GM21360 (cell line): Measurements from ENCODE around the gene KRT10.

Source experiments
- ATAC-seq: cut with Tn5 transposase; IDR thresholded peaks from one replicate; pipeline ENCODE4 v1.9.1; 2021; ENCODE audit warnings: mild to moderate bottlenecking, moderate library complexity; ENCODE audit not compliant: unreplicated experiment

Gene KRT10

DNA sequence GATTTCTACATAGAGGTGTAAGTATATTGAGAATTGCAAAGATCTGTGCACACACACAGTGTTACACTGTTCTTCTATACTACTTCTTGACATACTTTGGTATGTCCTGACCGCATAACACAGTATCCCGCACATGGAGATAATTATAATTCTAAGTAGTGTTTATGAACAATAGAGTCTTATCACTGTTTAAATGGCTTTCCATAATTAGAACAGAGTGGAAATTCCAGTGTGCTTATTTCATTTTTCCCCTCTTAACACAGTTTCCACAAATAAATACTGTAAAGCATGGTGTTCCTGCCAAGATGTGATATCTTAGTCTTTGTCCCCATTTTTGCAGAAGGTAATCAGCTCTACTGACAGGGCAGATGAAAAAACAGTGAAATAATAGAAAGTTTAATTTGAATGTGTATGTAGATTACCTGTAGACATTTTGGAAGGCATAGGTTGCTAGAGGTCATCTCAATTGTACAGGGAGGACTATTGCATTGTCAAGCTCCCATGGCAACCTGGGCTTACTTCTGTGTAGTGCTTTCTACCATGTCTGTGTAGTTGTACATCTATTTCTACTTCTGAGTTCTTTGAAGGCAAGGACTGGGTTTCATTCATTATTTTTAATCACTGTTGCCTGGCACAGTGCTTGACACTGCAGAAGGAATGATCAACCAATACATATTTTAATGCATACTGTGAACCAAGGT lies 12.5 kb downstream of the KRT10 start:
- ATAC-seq, result no peak

DNA sequence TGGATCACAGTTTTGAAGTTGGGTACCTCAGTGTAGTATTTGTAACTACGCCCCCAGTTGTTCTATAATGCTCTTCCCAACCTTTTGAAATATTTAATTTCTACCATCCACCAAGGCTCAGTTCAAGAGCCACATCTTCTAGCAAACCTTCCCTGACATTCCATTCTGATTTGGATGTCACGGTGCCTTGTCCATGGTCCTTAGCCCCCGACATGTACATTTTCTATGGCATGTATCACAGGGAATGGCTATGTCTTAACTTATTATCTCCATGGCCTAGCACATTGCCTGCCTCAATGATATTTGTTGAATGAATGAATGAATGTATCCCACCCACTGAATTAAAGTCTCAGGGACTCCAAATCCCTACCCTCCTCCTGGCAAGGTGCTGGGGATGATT lies 16.3 kb downstream of the KRT10 start:
- ATAC-seq, result no peak

DNA sequence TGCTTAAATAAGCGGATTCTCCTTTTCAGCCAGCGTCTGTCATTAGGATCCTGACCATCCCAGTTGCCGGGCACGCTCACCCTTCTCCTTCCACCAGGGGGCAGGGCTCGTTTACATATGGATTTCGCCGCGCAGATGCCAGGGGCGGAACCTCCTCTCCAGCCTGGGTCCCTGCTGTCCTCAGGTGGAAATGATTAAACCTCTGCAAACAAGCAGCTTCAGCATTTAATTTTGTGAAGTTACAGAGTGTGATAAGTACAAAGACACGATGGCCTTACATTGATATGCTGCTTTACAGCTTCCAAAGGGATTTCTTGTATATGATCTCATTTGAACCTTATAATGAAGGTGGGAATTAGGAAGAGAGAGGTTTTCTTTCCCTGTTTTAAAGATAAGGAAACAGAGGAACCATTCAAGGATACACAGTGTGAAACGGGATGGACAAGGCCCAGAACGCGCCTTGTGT lies 18.8 kb downstream of the KRT10 start:
- ATAC-seq, result peak; percentile 52

DNA sequence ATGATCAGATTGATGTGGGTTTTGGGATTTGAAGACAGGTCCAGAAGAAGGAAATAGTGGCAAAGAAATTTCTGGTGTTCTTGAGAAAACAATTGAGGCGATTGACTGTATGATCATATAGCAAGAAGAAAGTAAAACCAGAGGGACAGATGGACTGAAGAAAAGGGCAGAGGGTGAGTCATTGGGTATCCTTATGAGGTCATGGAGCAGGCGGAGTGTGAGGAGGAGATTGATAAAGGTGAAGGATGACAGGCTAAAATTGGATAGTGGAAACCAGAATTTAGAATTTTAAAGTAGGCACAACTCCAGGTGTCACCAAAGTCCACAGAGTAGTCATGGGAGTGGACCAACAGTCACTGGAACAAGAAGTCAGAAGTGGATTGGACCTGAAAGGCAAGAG lies 21.3 kb downstream of the KRT10 start:
- no peak for ATAC-seq

DNA sequence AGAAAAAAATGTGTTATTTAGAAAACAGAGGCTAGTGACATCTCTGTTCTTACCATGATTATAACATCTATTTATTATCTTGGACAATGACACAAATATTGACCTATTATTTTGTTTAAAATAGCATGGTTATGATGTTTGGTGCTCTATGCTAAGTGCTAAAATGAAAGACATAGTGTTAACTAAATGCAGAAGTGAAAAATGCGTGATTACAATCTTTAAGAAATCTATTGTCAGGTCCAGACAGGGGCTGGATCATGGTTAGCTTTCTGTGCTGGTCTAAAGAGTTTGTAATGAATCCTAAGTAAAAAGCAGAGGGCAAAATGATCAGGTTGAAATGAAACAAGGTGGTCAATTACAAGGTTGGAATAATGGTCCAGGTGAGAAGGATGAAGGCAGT lies 22.0 kb downstream of the KRT10 start:
- ATAC-seq, result no peak

DNA sequence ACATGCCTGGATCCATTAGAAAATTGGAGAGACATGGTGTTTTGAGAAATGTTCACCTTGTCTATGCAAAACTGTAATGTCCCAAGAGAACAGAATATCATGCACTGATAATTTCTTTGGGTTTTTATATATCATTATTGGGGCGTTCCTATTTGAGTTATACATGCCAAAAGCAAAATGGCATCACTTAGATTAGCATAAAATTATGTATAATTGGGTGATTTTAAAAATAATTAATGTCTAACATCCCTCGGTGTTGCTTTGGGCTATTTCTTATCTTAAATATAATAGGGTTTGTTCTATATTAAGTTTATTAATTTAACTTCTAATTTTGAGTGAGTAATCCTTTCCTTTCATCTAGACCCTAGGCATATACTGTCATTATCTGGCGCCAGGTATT lies 22.6 kb downstream of the KRT10 start, which contains the start of gene KRT28:
KRT28 (minus strand) TSS at position 101 of the 400 bp plus-strand sequence; CDS start at position 35, 66 bp downstream.
- no peak for ATAC-seq

DNA sequence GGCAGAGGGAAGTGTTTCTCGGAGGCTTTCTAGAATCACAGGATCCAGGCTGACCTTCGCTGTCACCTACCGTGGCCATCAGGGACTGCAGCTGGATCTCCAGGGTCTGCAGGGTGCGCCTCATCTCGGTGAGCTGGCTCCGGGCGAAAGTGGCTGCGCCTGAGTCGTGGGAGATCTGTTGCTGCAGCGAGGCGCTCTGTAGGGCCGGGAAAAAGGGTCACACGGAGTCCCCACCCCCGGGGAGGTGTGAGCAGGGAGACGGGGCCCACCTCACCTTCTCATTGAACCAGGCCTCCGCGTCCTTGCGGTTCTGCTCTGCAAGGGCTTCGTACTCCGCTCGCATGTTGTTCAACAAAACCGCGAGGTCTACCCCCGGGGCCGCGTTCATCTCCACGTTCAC lies 25.6 kb downstream of the KRT10 start:
- no peak for ATAC-seq

DNA sequence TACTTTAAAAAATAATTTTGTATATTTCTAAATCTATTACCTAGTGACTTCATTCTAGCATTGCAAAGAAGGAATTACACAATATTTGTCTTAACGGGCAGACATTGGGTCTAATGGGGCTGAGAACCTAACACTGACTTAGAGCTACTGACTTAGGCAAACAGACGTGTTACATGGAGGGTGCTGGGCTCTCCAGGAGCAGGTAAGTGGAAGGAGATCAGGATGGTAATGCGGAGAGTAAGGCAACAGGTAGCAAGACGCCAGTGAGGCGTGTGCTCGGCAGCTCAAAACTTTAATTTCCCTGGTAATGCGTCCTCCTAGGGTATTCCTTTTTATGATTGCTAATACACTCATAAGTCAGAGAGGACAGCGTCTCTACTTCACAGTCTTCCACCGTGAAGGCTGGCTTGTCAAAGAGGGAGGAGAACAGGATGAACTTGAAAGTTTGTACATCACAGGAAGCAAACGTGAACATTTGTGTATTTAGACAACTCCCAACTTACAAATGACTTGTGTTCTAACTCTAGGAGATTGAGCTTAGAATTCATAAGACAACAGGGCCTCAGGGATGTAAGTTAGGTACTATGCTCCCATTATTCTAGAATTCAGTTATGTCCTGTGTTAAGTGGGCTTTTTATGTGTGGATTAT lies 27.3 kb downstream of the KRT10 start:
- no peak for ATAC-seq

DNA sequence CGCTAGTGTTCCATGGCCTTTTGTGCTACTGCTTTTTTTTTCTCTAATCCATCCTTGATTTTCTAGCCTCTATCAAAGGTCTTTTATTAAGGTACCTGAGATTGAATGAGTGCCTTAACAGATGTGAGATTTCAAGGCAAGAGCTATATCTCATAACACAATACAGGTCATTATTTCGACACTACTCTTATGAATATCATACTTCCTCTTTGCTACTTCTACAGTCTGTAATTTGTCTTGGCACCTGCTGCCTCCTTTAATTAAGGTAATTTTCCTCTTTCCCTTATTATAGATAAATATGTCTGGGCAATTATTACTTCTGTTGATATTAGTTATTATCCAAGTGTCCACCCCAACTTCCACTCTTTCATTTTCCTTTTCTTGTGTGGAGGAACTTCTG lies 27.9 kb downstream of the KRT10 start:
- ATAC-seq, result no peak

DNA sequence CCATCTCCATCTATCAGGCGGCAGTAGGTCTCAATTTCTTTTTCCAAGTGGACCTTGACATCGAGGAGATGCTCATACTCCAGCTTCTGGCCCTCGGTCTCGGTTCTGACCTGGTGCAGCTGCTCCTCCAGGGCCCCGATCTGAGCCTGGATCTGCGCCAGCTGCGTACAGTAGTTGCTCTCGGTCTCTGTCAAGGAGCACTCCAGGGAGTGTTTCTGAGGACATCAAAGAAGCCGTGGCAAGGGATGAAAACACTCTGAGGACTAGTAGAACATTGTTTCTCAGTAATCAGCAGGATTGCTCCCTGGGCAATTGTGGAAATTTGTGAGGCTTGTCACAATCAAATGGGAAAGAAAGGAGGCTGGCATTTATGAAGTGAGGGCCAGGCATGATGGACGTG lies 28.6 kb downstream of the KRT10 start:
- ATAC-seq, result no peak

DNA sequence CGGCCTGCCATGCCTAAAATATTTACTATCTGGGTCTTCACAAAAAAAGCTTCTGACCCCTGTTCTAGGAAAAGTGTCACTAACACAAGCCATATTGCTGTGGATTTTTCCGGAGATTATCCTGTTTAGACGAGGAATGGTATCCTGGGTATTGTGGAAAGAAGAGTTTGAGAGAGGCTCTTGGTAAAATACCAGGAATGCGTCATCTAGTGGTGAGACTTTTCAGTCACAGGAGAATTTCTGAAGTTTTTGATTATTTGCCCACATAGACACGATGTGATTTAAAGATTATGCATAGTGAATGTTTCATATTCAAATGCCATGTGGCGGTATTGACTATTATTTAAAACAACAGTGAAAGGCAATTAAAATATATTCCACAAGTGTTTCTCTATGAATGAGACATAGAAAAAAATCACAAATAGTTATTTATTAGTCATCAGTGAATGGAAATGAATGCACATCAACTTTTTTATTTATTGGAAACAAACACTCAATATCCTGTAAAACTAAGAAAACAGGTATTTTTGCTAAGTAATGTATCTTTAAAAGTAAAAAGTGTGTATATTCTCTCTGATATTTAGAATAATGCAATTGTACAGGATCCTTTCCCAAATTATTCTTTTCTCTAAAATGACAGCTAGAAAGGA lies 30.5 kb downstream of the KRT10 start:
- ATAC-seq, result no peak

DNA sequence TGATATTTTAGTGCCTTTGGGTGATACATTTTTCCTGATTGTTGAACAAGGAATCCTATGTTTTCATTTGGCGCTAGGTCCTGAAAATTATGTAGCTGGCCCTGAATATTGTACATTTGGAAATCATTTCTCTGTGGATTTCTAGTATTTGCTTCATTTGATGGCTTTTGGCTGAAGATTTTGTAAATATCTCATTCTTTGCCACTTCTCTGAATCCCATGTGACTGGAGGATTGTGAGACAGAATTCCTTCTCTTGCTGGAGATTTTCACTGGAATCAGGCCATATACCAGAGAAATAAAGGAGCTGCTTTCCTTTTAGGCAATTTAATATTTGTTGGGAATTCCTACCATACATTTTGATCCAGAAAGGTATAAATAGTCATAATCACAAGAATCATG lies 31.3 kb downstream of the KRT10 start:
- no peak for ATAC-seq

DNA sequence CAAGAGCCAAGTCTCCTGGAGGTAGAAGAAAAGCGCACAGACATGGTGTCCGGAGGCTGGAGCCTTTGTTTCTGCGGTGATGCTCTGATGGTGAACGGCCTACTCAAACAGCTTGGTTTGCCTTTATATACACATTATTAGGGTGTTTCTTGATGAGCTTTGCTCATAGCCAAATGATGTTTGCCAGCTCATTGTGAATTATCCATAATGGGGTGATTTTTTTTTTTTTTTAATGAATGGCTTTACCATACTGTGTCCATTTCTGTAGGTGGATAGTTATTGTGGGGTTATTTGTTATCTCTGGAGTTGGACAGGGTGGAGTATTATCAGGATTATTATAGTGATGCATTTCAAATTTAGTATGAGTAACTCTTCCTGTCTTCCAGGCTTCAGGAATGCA lies 40.0 kb downstream of the KRT10 start, which contains the start of gene KRT27:
KRT27 (minus strand) TSS at position 101 of the 400 bp plus-strand sequence; CDS start at position 44, 57 bp downstream.
- ATAC-seq, result no peak

DNA sequence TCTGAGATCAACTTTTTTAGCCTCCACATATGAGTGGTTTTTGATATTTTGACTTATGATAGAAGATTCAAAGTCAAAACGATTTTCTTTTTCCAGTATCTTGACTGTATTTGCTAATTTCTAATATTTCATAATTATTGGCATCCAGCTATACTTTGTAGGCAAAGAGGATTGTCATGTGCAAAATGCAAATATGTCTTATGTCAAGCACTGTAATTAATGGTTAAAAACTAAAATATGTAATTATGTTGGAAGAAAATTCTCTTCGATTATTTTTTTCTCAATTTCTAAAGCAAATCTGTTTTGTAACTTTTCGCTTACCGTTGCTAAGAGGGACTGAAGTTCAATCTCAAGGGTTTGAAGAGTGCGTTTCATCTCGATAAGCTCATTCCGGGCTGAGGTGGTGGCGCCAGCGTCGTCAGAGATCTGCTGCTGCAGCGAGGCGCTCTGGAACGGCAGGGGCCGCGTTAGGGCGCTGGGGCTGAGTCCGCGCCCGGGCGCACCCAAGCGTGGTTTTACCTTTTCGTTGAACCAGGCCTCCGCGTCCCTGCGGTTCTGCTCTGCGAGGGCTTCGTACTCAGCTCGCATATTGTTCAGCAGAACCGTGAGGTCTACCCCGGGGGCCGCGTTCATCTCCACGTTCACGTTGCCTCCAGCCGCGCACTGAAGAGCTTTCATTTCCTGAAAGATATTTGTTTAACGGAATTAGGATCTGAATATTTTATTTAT lies 43.1 kb downstream of the KRT10 start:
- no peak for ATAC-seq

DNA sequence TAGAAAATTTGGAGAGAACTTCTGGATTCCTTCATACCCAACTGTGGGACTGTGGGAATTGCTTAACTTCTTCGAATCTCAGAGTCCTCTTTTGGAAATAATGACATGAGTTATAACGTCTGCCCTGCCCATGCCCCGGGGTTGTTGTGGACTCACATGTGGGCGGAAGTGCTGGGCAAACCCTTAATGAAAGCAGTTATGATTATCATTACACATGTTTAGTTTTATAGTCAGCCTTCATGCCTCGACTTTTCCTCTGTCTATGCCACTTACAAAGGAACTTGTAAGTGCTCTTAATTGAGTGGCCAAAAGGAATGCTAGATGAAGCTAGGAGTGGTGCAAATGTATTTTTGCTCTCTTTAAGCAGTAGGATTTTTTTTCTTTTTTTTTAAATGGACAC lies 44.0 kb downstream of the KRT10 start:
- no peak for ATAC-seq

DNA sequence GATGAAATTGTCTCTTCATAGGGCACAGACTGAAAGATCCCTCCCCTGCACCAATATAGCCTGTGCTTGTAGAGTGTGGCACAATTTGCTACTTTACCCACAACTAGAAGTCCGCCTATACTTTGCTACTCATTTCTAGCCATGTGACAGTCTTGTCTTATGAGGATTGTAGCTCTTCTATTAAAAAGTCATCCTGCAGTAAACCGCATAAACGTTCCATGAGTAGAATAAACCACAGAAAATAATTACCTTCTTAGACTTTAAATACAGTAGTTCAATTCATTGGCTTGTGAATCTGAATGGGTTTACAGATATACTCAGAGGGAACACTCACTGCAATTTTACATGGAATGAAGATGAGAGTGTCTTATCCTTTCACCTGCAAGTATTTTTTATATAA lies 44.4 kb downstream of the KRT10 start:
- no peak for ATAC-seq

DNA sequence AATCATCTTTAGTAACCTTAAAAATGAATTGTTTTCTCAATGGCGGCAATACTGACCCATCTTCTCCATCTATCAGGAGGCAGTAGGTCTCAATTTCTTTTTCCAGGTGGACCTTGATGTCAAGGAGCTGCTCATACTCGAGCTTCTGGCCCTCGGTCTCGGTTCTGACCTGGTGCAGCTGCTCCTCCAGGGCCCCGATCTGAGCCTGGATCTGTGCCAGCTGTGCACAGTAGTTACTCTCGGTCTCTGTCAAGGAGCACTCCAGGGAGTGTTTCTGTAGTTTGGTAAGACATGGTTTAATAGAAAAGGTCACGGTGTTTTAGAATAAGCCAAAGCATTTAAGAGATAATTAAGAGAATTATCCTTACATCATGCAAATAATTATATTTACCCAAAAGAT lies 45.0 kb downstream of the KRT10 start:
- ATAC-seq, result no peak

DNA sequence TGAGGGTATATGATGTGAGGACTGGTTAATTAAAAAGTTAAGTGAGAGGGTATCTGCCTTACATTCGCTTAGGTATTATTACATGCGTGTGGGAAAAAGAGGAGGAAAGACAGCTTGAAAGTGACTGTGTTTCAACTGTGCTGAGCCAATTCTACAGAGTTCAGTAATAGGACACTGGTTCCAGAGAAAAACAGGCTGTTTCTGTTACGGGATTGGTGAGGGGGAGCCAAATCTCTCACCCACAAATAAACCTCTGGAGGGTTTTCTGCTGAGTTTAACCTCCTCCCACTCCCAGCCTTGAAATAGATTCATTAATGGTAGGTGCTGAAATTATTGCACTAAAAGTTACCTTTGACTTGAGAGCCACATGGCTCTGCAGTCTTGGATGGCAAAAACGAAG lies 46.5 kb downstream of the KRT10 start:
- ATAC-seq, result no peak

DNA sequence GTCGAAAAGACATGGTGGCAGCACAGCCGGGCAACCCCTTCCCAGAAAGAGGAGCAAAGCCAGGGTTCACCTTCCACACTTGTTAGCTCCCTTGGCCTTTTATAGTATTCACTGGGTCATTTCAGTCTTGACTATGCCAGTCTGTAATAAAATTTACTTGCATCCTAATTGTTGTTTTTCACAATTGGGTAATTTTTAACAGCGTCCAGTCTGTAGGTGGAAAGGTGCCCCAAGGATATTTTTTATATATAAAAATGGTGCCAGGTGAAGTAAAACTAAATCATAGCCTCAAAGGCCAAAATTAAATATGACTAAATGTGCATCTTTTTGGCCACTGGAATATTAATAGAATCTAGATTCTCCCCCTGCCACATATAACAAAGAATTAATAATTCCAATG lies 50.3 kb downstream of the KRT10 start, which contains the start of gene KRT26:
KRT26 (minus strand) TSS at position 101 of the 400 bp plus-strand sequence; CDS start at position 13, 88 bp downstream.
- no peak for ATAC-seq
